SK-N-SH treated with all-trans-retinoic acid at 6 μM for 48 hours (cell line): ENCODE measurements around the gene GON4L.

Experiments
- GLIS3 ChIP-seq: fragments of 250-450 bp; sonication (Bioruptor Pico); IDR thresholded peaks from 2 replicates; pipeline ENCODE4 v1.5.0; 2020; ENCODE audit warnings: mild to moderate bottlenecking, moderate library complexity
- ZFP30 ChIP-seq: fragments of 450-650 bp; formaldehyde crosslinking; IDR thresholded peaks from 2 replicates; pipeline ENCODE4 v1.5.0; 2022; ENCODE audit warnings: mild to moderate bottlenecking, moderate library complexity

DNA sequence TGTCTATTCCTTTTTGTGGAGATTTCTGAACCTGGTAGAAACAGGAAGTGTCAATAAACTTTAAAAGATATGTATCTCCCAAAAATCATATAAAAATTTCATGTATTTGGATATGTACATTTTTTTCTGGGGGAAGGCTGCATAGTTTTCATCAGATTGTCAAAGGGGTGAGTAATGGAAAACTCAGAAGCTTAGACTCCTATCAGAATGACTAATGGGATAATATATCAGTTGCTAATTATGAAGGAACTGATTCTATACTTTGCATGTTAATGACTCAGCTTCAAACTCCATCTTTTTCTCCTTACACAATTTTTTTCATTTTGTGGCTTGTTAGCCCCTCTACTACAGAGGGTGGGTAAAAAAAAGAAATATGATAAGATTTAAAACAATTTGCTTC is 55.9 kb downstream of the GON4L start:
- TF ChIP-seq ZFP30 (CRISPR knock-in tag) (no peak), GLIS3 (CRISPR knock-in tag) (no peak)
